NCI-H2029 (cell line): ENCODE results near the gene SEMA5B.

Source experiments
- DNase-seq: peaks from one replicate; lab custom pipeline; 2025; lab: John Stamatoyannopoulos, UW

The SEMA5B gene

DNA sequence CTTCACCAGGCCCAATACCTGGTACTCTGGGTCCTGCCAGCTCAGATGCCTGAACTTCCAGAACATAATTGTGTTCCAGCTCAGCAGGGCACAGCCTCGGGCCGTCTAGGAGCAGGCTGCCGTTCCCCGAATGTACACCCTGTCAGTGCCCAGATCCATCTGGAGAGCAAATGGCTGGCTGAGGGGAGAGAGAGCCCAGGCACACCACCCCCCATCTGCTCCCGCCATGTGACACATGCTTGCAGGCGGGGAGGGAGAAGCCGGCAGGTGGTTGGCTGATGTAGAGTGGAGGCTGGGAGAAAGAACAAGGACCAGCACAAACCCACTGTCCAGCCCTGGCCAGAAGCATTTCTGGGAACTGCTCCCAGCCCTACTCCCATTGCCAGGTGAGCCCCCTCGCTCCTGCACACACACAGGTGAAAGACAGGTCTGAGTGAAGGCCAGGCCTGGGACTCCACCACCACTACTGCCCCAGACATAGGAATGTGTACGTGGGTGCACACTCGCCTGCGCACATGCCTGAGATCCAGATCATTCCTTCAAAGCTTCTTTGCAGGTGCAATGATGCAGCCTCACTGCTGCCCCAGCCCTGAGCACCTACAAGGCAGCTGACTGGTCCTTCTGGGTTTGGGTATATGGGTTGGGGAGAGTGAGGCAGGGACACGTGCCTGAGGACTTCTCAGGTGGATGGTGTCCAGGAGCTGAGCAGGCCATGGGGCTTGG is 53.5 kb downstream of the SEMA5B start:
- no peak for DNase-seq

DNA sequence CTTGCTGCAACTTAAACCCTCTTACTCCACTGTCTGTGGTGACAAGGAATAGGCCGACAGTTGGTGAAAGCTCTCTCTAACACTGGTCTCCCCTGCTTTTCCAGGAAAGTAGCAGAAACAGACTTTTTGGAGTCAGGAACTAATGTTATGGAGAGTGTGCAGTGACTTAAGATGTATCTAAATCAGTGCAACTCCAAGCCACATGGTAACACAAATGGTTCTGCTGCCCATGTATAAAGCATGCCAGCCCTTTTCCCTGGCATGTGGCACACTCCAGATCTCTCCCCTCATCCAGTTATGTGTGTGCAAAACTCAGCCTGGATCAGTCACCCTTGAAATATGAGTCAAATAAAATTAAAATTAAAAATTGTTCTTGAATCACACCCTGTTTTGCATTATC is 55.4 kb downstream of the SEMA5B start:
- no peak for DNase-seq

DNA sequence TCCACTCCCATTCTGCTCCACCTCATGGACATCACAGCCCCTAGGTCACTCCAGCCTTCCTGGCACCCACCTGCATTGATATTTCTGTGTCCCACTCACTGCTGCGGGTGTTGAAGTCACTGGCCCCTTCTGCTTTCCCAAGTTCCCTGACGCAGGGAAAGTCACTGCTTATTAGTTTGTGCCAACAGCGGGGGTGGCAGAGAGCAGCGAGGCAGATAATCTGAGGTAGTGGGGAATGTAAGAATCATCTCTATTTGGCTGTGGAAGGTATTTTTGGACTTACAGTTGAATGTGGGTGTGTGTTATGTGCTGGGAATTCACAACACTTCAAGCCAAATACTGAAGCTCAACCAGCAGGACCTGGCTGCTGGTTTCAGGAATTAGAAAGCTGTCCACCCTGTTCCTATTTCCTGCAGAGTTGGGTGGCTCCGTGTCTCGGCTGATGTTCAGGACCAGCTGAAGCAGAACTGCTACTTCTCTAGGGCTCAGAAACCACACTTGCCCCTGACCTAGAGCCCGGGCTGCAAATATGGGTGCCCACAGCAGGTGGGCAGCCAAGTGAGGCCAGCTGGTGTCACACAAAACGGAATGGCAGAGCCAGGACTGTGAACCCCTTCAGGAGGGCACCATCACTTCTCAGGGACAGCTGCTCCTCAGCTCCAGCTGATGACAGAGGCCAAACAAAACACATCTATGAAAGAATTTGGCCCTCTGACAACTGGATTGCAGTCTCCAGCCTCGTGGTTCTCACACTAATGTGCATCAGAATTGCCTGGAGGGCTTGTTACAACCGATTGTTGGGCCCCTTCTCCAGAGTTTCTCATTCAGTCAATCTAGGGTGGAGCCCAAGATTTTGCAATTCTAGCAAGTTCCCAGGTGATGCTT is 57.7 kb downstream of the SEMA5B start:
- no peak for DNase-seq

DNA sequence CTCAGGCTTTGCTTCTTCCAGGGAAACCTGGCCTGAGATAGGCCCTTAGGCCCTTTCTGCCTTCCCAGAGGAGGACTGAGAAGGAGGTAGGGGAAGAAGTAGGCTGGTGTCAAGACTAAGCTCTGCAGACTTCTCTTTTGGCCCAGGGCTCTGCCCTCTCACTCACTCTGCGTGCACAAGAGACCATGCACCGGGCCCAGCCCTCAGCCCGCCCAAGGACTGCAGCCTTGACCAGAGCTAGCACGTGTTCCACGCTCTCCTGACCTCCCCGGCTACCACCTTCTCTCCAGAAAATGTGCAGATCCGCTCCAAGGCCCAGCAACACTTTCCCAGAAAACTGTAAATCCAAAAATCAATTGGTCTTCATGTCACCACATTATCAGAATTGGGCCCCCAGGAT is 59.8 kb downstream of the SEMA5B start:
- DNase-seq: no peak

DNA sequence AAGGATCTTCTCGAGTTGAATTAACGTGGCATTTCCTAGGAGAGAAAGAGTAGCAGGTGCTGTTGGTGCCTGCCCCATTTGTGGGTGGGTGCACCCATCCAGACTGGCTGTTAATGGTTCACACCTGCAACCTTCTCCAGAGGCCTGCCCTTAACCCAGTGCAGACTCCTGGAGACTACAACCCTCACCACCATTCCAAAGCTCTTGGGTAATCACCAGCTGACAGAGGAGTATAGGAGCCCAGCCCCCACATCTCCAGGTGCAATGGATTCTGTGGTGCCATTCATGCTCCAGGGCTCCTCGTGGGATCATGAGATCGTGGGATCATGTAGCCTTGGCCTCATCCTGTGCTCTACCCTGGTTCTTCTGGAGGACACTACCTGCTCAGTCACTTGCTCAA is 60.2 kb downstream of the SEMA5B start:
- no peak for DNase-seq

DNA sequence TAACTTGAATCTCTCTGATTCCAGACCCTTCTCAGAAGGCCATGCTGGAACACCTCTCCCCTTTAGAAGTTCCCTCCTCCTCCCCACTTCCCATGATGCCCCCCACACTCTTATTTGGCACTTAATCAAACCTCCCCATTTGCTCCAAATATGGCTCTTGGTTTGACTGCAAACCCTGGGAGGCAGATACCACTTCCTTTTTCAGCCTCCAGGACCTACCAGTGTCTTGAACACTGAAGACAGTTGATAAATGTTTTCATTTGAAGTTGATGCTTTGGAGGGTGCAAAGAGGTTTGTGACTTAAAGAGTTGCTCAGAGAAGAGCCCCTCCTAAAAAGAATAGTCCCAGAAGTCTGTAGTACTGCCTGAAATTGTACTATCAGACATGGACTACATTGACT is 61.5 kb downstream of the SEMA5B start:
- no peak for DNase-seq

DNA sequence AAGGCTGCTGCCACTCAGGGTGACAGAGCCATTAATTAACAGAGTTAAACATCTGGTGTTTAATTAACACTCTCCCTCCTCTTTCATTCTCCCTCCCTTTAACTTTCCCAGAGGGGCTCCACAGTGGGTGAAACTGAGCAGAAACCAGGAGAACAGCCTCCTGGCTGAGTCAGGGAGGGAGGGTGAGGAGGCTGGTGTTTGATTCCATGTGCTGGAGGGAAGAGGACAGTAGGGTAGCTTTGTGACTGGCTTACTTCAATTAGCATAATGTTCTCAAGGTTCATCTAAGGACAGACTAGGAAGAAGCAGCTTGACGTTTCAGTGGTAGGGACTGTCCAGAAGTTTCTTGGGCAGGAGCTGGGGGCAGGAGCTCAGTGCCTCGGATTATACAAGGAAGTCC is 62.8 kb downstream of the SEMA5B start:
- no peak for DNase-seq

DNA sequence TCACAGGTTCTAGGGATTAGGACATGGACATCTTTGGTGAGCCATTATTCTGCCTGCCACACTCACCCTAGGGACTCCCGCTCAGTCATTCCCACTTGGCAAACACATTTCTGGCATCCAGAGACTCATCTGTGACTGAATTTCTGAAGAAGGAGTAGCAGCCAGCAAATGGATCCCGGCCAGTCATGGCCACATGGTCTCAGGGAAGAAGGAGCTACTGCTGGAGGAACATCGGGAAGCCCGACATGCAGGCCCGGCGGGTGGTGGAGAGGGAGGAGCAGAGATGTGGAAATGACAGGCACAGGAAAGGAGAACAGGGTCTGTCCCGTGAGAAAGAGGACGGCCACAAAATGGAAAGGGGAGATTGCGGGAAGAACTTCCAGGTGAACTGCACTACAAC is 65.4 kb downstream of the SEMA5B start:
- no peak for DNase-seq

DNA sequence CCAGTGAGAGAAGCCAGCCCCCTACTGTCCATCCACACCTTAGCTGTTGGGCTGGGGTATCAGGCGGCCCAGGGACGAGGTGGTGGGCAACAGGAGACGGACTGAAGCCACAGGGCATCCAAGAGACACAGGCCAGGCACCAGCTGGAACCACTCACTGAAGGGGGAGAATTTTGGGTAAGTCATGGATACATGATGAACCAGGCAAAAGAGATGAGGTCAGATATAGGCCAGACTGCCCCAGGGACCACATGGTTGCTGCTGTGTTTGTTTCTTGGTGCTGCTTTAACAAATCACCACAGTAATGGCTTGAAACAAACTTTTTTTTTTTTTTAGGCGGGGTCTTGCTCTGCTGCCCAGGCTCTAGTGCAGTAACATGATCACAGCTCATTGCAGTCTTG is 66.4 kb downstream of the SEMA5B start:
- no peak for DNase-seq

DNA sequence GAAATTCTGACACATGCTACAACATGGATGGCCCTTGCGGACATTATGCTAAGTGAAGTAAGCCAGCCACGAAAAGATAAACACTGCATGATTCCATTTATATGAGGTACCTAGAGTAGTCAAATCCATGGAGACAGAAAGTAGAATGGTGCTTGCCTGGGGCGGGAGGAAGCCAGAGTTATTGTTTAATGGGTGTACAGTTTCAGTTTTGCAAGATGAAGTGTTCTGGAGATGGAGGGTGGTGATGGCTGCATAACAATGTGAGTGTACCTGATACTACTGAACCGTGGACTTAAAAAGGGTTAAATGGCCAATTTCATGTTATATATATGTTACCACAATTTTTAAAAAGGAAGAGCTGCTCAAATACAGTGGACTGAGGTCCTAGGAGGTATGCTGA is 66.9 kb downstream of the SEMA5B start:
- DNase-seq: no peak

DNA sequence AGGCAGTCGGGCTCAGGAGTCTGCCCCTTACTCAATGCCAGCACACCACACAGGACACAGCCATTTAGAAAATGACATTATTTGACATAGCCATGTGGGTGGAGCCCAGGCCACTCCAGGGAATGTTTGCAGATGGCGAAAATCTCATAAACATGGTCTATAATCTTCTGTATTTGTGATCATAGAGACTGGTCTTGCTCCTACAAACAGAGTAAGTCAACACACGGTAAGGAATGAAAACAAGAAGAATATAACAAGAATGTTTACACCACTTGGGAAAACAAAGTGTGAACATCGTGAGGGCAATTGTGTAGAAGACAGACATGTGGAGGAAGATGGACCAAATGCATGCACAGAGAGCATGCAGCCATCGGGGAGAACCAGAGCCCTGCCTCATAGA is 68.2 kb downstream of the SEMA5B start:
- DNase-seq: no peak

DNA sequence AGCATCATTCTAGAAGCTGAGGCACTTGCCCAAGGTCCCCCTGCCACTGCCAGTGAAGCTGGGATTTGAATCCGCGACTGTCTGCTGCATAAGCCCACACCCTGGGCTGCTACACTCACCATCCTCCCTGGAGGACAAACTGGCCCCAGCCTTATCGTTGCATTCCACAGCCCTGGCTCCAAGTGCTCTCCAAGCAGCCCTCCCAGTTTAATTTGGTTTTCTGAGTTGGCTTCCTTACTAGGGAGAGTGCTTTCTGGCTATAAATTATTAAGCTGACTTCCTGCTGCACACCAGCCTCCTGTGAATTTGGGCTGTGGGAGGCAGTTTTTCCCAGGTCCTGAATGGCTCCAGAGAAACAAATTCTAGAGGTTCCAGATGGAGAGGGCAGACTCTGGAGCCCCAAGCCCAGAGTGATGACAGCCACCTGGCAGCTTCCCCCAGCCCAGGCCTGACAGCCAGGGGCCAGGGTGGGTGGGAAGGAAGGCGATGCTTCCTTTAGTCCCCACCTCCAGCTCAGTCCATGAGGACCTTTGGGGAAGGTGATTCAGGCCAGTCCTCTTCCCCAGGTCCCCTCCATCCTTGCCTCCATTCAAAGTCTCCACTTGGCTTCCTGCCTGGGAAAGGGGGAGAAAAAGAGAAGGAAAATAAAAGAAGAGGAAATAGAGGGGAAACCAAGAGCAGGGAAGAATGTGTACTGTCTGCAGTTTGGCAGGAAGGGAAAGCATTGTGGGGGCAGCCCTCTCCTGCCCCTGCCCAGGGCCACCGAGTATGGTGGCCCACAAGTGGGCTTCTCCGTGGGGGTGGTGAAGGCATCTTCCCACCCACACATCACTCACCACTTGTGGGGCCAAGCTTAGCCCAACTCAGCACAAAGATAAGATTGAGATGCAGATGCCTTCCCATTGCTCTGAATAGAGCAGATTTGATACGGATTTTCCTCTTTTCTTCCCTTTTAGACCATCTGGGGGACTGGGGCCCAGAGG is 69.6 kb downstream of the SEMA5B start:
- DNase-seq: no peak

DNA sequence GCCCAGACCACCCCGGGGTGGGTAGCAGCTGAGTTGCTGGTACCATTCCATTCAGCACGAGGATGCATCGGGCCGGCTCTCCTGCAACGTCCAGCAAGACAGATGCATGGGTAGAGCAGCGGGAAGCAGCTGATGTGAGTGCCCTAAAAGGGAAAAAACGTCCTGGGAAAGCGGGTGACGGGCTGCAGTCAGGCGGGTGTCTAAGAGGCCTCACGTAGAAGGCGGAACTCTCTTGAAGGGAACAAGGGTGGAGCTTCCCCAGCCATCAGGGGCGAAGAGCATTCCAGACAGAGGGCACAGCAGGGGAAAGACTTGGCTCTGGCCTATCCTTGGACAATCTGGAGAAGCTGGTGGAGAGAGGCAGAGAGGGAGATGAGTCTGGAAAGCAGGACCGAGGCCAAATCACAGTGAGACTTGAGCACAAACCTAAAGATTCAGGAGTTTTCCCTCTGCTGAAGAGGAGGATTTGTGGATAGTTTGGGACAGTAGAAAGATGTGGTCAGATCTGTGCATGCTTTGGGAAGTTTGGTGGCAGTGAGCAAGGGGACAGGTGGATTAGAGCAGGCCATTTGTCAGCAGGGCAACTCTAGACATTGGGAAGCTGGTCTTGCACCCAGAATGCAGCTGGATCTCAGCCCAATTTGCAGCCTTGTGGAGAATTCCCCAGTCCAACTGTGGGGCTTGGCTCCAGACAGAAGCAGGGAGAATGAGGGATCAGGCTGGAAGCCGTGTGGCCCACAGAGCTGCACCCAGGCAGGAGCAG is 70.7 kb downstream of the SEMA5B start:
- DNase-seq: no peak

DNA sequence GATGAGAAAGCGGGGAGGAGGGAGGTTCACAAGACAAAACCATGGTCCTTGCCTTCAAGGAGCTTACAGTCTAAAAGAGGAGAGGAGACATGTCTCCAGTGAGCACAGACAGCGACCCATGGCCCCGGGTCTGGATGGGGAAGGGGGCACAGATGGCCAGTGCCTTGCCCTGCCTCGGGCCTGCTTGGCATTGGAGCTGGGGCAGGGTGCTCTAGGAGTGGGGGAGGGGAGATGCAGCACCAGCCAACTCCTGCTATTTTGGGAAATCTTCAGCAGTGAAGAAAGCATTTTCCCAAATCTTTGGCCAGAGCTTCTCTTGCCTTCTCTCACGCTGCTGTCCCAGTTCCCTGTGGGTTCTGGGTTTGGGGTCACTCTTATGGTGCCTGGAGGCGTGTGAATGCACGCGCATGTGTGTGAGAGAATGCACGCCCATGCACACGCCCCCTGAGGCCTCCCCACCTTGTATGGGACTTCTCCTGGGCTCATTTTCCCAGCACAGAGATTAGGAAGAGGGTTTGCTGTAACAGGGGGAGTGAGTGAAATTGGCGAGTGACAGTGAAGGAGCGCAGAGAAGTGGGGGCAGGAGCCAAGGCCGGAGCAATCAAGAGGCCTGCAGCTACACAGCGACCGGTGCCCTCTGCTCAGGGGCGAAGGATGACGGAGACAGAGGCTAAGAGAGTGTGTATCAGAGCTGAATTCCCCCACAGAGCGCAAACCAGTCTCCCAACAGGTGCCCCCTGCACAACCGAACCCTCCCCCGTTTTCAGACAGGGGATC is 71.5 kb downstream of the SEMA5B start:
- no peak for DNase-seq

DNA sequence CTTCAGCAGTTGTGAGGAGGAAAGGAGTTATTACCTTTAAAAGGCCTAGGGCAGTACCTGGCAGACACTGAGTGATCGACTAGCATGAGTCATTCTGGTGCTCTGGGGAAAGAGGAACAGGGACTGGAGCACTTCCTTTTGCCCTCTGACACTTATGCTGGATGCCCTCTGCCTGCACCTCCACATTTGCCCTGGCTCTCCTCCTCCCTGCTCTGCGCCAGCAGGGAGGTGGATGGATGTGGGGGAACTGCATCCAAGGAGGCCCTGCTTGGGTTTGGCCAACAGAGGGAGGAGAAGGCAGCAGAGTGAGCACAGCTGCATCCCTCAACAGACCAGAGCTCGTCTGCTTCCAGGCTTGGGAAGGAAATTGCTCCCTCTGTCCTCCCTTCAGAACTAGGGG is 75.0 kb downstream of the SEMA5B start:
- no peak for DNase-seq

DNA sequence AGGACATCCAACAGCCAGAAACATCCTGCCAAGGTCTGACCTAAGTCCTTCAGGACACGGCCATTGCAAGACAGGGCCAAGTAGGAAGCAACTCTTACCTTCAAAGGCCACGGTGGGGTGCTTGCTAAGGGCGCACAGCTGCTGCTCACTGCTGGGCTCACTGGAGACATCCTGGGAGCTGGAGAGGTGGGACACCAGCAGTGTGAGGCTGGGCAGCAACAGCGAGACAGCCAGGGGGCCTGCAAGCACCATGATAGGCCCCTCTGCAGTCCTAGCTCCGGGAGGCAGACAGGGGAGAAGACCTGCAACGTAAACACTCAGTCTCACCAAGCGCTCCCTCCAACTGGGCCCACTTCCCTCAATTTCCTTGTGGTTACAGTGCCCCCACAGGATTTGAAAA is 79.2 kb downstream of the SEMA5B start:
- DNase-seq: no peak

DNA sequence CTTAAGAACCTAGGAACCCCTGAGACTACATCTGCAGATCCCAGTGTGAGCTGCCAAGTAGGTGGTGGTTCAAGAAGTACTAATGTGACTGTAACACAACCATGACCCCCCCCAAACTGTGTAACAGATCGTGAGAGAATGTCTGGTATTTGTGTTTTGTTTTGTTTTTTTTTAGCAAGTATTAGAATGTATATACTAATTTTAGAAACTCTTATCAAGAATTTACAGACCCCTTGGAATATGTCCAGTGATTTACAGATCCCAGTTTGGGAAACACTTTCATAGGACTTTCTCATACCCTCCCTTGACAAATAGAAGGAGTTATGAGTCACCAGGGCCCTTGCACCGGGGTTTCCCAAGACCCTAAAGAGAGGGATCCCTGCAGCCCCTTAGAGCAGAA is 79.8 kb downstream of the SEMA5B start:
- DNase-seq: no peak

DNA sequence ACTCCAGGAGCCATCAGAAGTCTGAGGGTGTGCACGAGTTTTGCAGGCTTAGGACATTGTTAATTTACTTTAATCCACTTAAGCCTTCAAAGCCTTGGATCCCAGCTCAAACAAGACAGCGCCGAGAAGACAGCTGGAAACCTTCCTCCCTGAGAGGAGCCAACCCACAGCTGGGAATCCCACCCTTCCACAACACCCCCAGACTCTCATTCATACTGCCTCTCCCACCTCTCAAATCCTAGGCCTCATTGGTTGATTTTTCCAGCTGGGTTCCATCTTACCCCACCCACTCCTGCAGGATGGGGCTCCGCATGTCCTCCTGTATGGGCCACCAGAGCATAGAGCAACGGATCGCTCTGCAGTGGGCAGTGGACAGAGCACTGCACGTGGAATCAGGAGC is 80.4 kb downstream of the SEMA5B start:
- no peak for DNase-seq

DNA sequence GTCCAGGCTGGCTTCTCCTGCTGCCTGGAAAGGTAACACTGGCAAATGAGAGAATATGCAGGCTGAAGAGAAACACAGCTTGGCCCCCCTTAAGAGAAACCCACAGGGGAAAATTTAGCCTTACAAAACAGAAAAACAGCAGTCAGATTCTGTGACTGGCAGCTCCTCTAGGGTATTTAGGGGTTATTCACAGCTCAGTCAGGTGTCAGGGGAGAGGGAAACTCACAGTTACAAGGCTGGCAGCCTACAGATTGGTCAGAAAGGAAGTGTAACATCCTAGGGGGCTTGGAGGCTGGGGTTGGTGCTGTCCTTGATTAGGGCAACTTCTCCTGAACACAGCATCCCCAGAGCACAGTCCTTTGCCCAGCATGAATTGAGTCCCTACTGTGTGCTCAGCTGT is 81.4 kb downstream of the SEMA5B start:
- DNase-seq: no peak

DNA sequence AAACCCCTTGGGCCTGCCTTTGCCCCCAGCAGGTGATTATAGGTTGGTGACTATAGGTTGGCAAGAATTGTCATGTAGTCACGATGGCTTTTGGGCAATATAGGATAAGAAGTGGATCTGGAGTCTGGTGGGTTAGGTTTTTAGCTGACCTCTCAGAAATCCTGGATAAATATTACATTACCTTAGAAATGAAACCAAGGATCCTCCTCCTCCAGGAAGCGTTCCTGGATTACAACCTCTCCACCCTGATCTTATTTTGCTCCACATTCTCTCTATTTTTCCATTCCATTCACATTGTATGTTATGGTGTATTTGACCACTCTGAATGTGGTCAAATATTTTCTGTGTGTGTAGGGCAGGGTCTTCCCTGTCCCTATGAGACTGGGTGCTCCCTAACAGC is 82.3 kb downstream of the SEMA5B start:
- DNase-seq: no peak

DNA sequence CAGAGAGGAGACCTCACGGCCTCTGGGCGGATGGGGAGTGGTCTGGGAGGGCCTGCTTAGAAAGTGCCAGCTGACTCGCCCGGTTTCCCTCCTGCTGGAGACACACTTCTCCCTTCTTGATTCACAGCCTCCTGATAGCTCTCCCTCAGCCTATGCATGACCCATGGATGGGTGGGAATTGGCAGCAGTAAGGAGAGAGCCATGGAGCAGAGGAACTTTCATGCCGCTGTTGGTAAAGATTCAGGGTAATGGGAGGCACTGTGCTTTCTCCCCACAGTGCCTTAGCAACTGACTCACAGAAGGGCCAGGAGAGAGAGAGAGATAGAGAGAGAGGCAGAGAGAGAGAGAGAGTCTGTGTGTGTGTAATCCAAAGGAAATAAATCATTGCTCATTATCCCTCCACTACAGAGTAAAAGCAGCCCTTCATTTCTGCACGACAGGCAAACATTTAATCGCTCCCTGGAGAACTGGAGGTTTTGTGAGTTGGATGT is 82.8 kb downstream of the SEMA5B start:
- DNase-seq: no peak
